ENCODE data around the gene CELA3B. TPM values are rescaled to one million over a fixed set of nuclear protein-coding genes. Genes with fewer than 3 reads are reported as not detected.
A peak's percentile ranks its signal among the peaks of the same experiment; 100 is the strongest.

Gene CELA3B
- polyA plus RNA-seq, 1 donor (not counting 4 experiments of a cell fraction or from before 2014, with no cell fraction given) = not detected

DNA sequence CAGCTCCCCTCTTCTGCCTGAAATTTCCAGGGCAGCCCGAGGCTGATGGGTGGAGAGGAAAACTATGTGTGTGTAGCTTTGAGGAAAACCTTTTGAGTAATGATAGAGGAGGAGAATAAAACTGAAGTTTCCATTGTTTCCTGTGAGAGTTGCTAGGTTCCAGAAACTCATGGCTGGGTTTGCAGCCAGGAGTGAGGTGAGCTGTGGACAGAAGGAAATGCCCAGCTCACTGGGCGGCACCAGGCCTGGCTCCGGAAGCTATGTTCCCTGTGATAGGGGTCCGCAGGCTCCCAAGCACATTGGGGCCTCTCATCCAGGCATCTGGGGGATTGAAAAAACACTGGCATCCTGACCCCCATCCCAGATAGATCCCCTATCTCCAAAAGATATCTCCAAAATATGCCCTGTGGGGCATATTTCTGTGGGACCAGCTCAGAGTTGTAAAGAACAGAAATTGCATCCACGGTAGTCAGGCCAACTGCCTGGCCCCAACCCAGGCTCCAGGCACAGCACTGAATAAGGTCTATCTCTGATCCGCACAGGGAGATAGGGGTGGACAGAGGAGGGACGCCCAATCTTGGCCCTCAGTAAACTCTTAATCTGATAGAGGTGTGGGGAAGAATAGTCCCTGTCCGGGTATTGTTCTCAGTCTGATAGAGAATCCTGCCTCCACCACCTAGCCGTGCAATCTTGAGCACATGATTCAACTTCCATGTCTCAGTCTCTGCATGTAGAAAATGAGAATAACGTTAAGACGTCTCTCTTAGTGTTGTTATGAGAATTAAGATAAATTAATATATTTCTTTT, 37.9 kb upstream of the CELA3B start:
- dilution Hi-C loops (cut with MboI; ENCODE audit: extremely low pct_ligation_motif_present, low sequenced_read_pairs) = no loop called here
- no peak for TF ChIP-seq EZH2 (IDR thresholded peaks at IDR 0.05; ENCODE audit: low read length)
- TF ChIP-seq, protein P1, sequence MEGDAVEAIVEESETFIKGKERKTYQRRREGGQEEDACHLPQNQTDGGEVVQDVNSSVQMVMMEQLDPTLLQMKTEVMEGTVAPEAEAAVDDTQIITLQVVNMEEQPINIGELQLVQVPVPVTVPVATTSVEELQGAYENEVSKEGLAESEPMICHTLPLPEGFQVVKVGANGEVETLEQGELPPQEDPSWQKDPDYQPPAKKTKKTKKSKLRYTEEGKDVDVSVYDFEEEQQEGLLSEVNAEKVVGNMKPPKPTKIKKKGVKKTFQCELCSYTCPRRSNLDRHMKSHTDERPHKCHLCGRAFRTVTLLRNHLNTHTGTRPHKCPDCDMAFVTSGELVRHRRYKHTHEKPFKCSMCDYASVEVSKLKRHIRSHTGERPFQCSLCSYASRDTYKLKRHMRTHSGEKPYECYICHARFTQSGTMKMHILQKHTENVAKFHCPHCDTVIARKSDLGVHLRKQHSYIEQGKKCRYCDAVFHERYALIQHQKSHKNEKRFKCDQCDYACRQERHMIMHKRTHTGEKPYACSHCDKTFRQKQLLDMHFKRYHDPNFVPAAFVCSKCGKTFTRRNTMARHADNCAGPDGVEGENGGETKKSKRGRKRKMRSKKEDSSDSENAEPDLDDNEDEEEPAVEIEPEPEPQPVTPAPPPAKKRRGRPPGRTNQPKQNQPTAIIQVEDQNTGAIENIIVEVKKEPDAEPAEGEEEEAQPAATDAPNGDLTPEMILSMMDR (optimal IDR thresholded peaks at IDR 0.05 in 1 of 3, IDR thresholded peaks at IDR 0.05 in 1 of 3, conservative IDR thresholded peaks at IDR 0.05 in 1 of 3; ENCODE audit: extremely low read depth in 1 of 3, insufficient read depth in 2 of 3, low read length in 3 of 3) = no peak
- no peaks in the 10 kb centered on the region for H3K36me3 ChIP-seq (ENCODE audit: control insufficient read depth in 2 of 2, extremely low read depth in 1 of 2, insufficient read depth in 2 of 2, low read length in 2 of 2)
- no peaks in the 10 kb centered on the region for H4K20me1 ChIP-seq (ENCODE audit: control insufficient read depth, extremely low read depth, insufficient read depth, low read length)
- H3K4me2 ChIP-seq (ENCODE audit: control insufficient read depth, extremely low read depth, insufficient read depth, low read depth, low read length) = peak overlapping the region; percentile 11
- H3K9ac ChIP-seq (ENCODE audit: control insufficient read depth, extremely low read depth, insufficient read depth, low read length) = peak overlapping the region; percentile 35
- peak overlapping the region; percentile 73 for H3K27ac ChIP-seq (ENCODE audit: control insufficient read depth, insufficient read depth, low read length)
- peaks cover 2% of the 10 kb centered on the region for H3K9me1 ChIP-seq (ENCODE audit: control insufficient read depth, extremely low read depth, insufficient read depth, low read length)
- H3K27me3 ChIP-seq (ENCODE audit: control insufficient read depth, extremely low read depth, insufficient read depth, low read length) = no peaks in the 10 kb centered on the region
- no peak overlapping the region for H2AFZ ChIP-seq (ENCODE audit: control insufficient read depth, low read length)
- H3K4me1 ChIP-seq (ENCODE audit: control insufficient read depth, extremely low read depth, insufficient read depth, low read length) = peaks cover 48% of the 10 kb centered on the region
- DNase-seq (ENCODE audit: low read depth, low spot score) (no peak), FAIRE-seq (no peak)
- H3K79me2 ChIP-seq (ENCODE audit: control insufficient read depth, insufficient read depth, low read length) = peaks cover 20% of the 10 kb centered on the region
- H3K9me3 ChIP-seq (ENCODE audit: control insufficient read depth, low read depth, low read length) = no peaks in the 10 kb centered on the region
- H3K4me3 ChIP-seq (ENCODE audit: control insufficient read depth in 2 of 3, extremely low read depth in 1 of 3, insufficient read depth in 2 of 3, low read depth in 1 of 3, low read length in 3 of 3) = no peak overlapping the region

DNA sequence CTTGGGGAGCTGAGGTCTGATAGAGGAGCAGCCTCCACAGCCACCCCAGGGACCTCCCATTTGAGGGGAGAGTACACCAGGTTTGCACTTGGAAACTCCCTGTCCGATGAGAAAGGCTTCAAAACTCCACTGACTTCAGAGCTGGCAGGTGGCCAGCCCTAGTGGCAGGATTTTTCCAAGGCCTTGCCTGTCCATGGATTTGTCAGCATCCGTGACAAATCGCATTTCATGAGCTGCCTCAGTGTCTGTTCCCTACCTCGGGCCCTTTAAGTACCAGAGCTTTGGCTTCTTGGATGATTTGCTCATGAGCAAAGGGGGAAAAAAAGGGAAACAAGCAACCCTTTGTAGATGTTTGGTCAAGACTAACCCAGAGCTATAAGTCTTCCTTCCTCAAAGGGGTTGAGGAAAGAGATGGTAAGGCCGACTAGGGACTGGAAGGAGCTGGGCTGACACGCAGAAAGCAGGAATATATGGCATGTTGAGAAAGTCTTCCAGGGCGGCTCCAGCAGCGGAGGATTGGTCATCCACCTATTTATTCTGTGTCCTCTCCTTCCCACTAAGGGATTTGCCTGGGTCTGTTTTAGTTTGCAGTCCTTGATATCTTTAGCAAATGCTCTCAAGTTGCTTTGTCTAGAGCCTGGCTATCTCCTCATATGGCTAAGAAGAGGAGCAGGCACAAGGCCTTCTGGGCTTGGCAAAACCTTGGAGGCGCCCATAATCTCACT, 37.0 kb upstream of the CELA3B start:
- peak; percentile 94 for DNase-seq (ENCODE audit: low read depth, low spot score)
- peak; percentile 88 for FAIRE-seq

More for the DNA sequence above, 37.0 kb upstream of the CELA3B start:
- no peaks in the 10 kb centered on the region for H4K20me1 ChIP-seq (ENCODE audit: control insufficient read depth, extremely low read depth, insufficient read depth, low read length)
- no peaks in the 10 kb centered on the region for H3K36me3 ChIP-seq (ENCODE audit: control insufficient read depth in 2 of 2, extremely low read depth in 1 of 2, insufficient read depth in 2 of 2, low read length in 2 of 2)
- peak overlapping the region; percentile 35 for H3K9ac ChIP-seq (ENCODE audit: control insufficient read depth, extremely low read depth, insufficient read depth, low read length)
- no peak overlapping the region for H3K4me3 ChIP-seq (ENCODE audit: control insufficient read depth in 2 of 3, extremely low read depth in 1 of 3, insufficient read depth in 2 of 3, low read depth in 1 of 3, low read length in 3 of 3)
- peak overlapping the region; percentile 11 for H3K4me2 ChIP-seq (ENCODE audit: control insufficient read depth, extremely low read depth, insufficient read depth, low read depth, low read length)
- no peaks in the 10 kb centered on the region for H3K9me3 ChIP-seq (ENCODE audit: control insufficient read depth, low read depth, low read length)
- H3K27ac ChIP-seq (ENCODE audit: control insufficient read depth, insufficient read depth, low read length) = peak overlapping the region; percentile 73
- no peaks in the 10 kb centered on the region for H3K27me3 ChIP-seq (ENCODE audit: control insufficient read depth, extremely low read depth, insufficient read depth, low read length)
- H3K9me1 ChIP-seq (ENCODE audit: control insufficient read depth, extremely low read depth, insufficient read depth, low read length) = peaks cover 2% of the 10 kb centered on the region
- peaks cover 51% of the 10 kb centered on the region for H3K4me1 ChIP-seq (ENCODE audit: control insufficient read depth, extremely low read depth, insufficient read depth, low read length)
- H2AFZ ChIP-seq (ENCODE audit: control insufficient read depth, low read length) = peak overlapping the region; percentile 4
- TF ChIP-seq, protein P1 (optimal IDR thresholded peaks at IDR 0.05 in 1 of 3, IDR thresholded peaks at IDR 0.05 in 1 of 3, conservative IDR thresholded peaks at IDR 0.05 in 1 of 3; ENCODE audit: extremely low read depth in 1 of 3, insufficient read depth in 2 of 3, low read length in 3 of 3) = peak in 2 of 3 experiments; percentile 65
- no peak for TF ChIP-seq EZH2 (IDR thresholded peaks at IDR 0.05; ENCODE audit: low read length)
- dilution Hi-C loops (cut with MboI; ENCODE audit: extremely low pct_ligation_motif_present, low sequenced_read_pairs) = no loop called here
- peaks cover 17% of the 10 kb centered on the region for H3K79me2 ChIP-seq (ENCODE audit: control insufficient read depth, insufficient read depth, low read length)
